Mesenchymal stem cell (in vitro differentiated cells and primary cell): ENCODE measurements around the gene USP19.

Experiments used
- DNase-seq: peaks from one replicate; pipeline ENCODE4 v3.0.0-alpha.2; 2013
- H2AFZ ChIP-seq: one replicate; pipeline ENCODE4 v1.6.1; 2013; ENCODE audit warnings: low read depth, mild to moderate bottlenecking, control low read depth, inconsistent platforms, low read length, moderate library complexity
- H2AK5ac ChIP-seq: 2 replicates; pipeline ENCODE4 v1.6.1; 2013; ENCODE audit warnings: low read length, moderate library complexity, mild to moderate bottlenecking, inconsistent platforms; ENCODE audit not compliant: severe bottlenecking
- H2BK120ac ChIP-seq: one replicate; pipeline ENCODE4 v1.6.1; 2013; ENCODE audit warnings: low read depth, mild to moderate bottlenecking, inconsistent platforms, low read length, moderate library complexity
- H2BK12ac ChIP-seq, 2 experiments: one replicate each; pipeline ENCODE4 v1.6.1; 2013; ENCODE audit warnings: inconsistent platforms in 2 of 2, low read length in 2 of 2, mild to moderate bottlenecking in 2 of 2, moderate library complexity in 2 of 2, control low read depth in 1 of 2
- H2BK15ac ChIP-seq: one replicate; pipeline ENCODE4 v1.6.1; 2013; ENCODE audit warnings: mild to moderate bottlenecking, low read depth, inconsistent platforms; ENCODE audit not compliant: poor library complexity, severe bottlenecking
- H2BK5ac ChIP-seq: 2 replicates; pipeline ENCODE4 v1.6.1; 2013; ENCODE audit warnings: low read depth, mild to moderate bottlenecking, low read length, control low read depth, inconsistent platforms; ENCODE audit not compliant: poor library complexity, severe bottlenecking
- H3K14ac ChIP-seq, 2 experiments: one replicate each; pipeline ENCODE4 v1.6.1; 2013; ENCODE audit warnings: inconsistent platforms in 2 of 2, low read length in 2 of 2, control low read depth in 1 of 2, mild to moderate bottlenecking in 1 of 2, moderate library complexity in 1 of 2
- H3K18ac ChIP-seq, 2 experiments: one replicate each; pipeline ENCODE4 v1.6.1; 2013; ENCODE audit warnings: inconsistent platforms in 2 of 2, low read length in 2 of 2, control low read depth in 1 of 2, low read depth in 1 of 2, mild to moderate bottlenecking in 1 of 2
- H3K23ac ChIP-seq, 2 experiments: one replicate each; pipeline ENCODE4 v1.6.1; 2013; ENCODE audit warnings: inconsistent platforms in 2 of 2, low read length in 2 of 2, mild to moderate bottlenecking in 2 of 2, moderate library complexity in 2 of 2, control low read depth in 1 of 2
- H3K27ac ChIP-seq: 2 replicates; pipeline ENCODE4 v1.5.1; 2013; ENCODE audit warnings: mild to moderate bottlenecking, moderate library complexity, low read length, control low read depth, inconsistent platforms; ENCODE audit not compliant: poor library complexity, severe bottlenecking
- H3K27me3 ChIP-seq, 2 experiments: 2 replicates each; pipeline versions ENCODE4 v1.6.1 to v1.7.0; 2013; ENCODE audit warnings: low read length in 2 of 2, mild to moderate bottlenecking in 2 of 2, moderate library complexity in 2 of 2, control low read depth in 1 of 2, inconsistent platforms in 1 of 2; ENCODE audit not compliant: control insufficient read depth in 1 of 2, insufficient read depth in 1 of 2
- H3K36me3 ChIP-seq, 2 experiments: 2 replicates each; pipeline versions ENCODE4 v1.6.1 to v1.7.0; 2013; ENCODE audit warnings: low read length in 2 of 2, control low read depth in 1 of 2, inconsistent platforms in 1 of 2, low read depth in 1 of 2, mild to moderate bottlenecking in 1 of 2; ENCODE audit not compliant: insufficient read depth in 2 of 2, control insufficient read depth in 1 of 2
- H3K4ac ChIP-seq, 2 experiments: one replicate each; pipeline ENCODE4 v1.6.1; 2013; ENCODE audit warnings: inconsistent platforms in 2 of 2, low read length in 2 of 2, mild to moderate bottlenecking in 2 of 2, moderate library complexity in 2 of 2, control low read depth in 1 of 2, low read depth in 1 of 2
- H3K4me1 ChIP-seq: 2 replicates; pipeline ENCODE4 v1.6.1; 2013; ENCODE audit warnings: low read depth, low read length, control low read depth; ENCODE audit not compliant: control insufficient read depth, insufficient read depth
- H3K4me2 ChIP-seq: 2 replicates; pipeline ENCODE4 v1.6.1; 2013; ENCODE audit warnings: low read length, mild to moderate bottlenecking, inconsistent platforms; ENCODE audit not compliant: poor library complexity, severe bottlenecking
- H3K4me3 ChIP-seq, 2 experiments: 2 replicates each; pipeline versions ENCODE4 v1.5.1 to v1.7.0; 2013; ENCODE audit warnings: low read length in 2 of 2, mild to moderate bottlenecking in 2 of 2, control low read depth in 1 of 2, low read depth in 1 of 2; ENCODE audit not compliant: insufficient read depth in 1 of 2
- H3K79me1 ChIP-seq: replicated peaks from 2 replicates; pipeline ENCODE4 v1.6.1; 2013; ENCODE audit warnings: mild to moderate bottlenecking, control low read depth, low read length, inconsistent platforms; ENCODE audit not compliant: poor library complexity, severe bottlenecking
- H3K9ac ChIP-seq: 2 replicates; pipeline ENCODE4 v1.7.0; 2013; ENCODE audit warnings: mild to moderate bottlenecking, low read length, moderate library complexity
- H3K9me3 ChIP-seq: 2 replicates; pipeline ENCODE4 v1.7.0; 2013; ENCODE audit warnings: mild to moderate bottlenecking, low read length; ENCODE audit not compliant: control insufficient read depth
- H4K8ac ChIP-seq: one replicate; pipeline ENCODE4 v1.6.1; 2013; ENCODE audit warnings: inconsistent platforms, mild to moderate bottlenecking, low read length, moderate library complexity
- H4K91ac ChIP-seq: one replicate; pipeline ENCODE4 v1.6.1; 2013; ENCODE audit warnings: mild to moderate bottlenecking, low read length, inconsistent platforms
- WGBS: methylation state at CpG from one replicate; pipeline ENCODE4 v1.1.7; 2013; ENCODE audit warnings: mixed read lengths; 5-methylcytosine and 5-hydroxymethylcytosine counted together

Gene USP19

DNA sequence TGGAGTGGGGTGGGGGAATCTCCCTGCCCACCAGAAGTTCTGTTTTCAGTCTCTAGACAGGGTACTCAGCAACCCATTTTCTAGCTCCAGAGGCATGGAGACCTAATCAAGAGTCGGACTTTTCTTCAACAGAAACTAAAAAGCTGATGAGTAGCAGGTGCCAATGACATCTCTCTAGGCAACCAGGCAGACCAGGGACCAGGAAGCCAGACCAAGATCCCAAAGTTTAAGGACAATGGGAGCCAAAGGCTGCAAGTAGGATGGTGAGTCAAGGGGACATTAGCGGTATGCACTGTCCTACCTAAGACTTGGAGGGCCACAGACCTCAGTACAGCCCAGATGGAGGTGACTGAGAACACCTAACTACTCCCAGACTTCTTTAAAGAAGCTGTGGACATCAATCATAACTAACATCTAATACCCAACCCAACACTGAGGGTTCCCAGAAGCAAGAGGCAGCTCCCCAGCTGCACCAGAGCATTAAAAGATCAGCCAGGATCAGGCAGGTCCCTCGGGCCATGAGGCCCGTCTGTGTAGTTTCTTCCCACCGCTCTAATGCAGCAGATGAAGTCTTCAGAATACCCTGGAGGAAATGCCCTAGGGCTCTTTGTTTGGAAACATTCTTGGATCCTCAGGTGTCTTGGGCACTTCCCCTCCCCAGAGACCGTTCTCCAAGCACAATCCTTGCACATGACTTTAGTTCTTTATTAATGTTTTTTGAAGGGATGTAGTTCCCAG, 44.5 kb upstream of the USP19 start:
- no peak overlapping the region for H3K23ac ChIP-seq
- H3K79me1 ChIP-seq: peaks cover 30% of the 10 kb centered on the region
- H3K27ac ChIP-seq: peak overlapping the region; percentile 18
- no peak overlapping the region for H2BK15ac ChIP-seq
- H3K4me2 ChIP-seq: peak overlapping the region; percentile 79
- H3K4me1 ChIP-seq: peaks cover 19% of the 10 kb centered on the region
- H3K4me3 ChIP-seq: peak overlapping the region; percentile 87 to 92
- no peak overlapping the region for H2BK12ac ChIP-seq
- WGBS: 50% methylated on average over 5 of the region's 6 CpGs
- H3K36me3 ChIP-seq: peaks cover 31 to 33% of the 10 kb centered on the region in 2 experiments
- no peak overlapping the region for H3K14ac ChIP-seq
- peak overlapping the region in 1 of 2 experiments; percentile 82 for H3K4ac ChIP-seq
- no peak overlapping the region for H2BK5ac ChIP-seq
- H3K9ac ChIP-seq: peak overlapping the region; percentile 91
- no peak overlapping the region for H2AFZ ChIP-seq
- peak overlapping the region in 1 of 2 experiments; percentile 58 for H3K18ac ChIP-seq
- no peak overlapping the region for H2BK120ac ChIP-seq
- peak; percentile 12 for DNase-seq
- no peaks in the 10 kb centered on the region for H3K9me3 ChIP-seq
- no peak overlapping the region for H2AK5ac ChIP-seq
- no peak overlapping the region for H4K91ac ChIP-seq
- no peaks in the 10 kb centered on the region for H3K27me3 ChIP-seq
- no peak overlapping the region for H4K8ac ChIP-seq

GRCh38 chr3:49163609-49164008, 43.0 kb upstream of the USP19 start:
- Histone ChIP-seq H2BK12ac (no peak overlapping the region), H3K4me3 (no peak overlapping the region), H3K18ac (no peak overlapping the region), H3K27me3 (no peaks in the 10 kb centered on the region), H2BK120ac (no peak overlapping the region), H3K23ac (no peak overlapping the region), H3K36me3 (peaks cover 31 to 33% of the 10 kb centered on the region in 2 experiments), H2BK5ac (no peak overlapping the region), H3K14ac (no peak overlapping the region), H3K4me2 (no peak overlapping the region), H3K4me1 (peaks cover 23% of the 10 kb centered on the region), H3K4ac (no peak overlapping the region), H4K8ac (no peak overlapping the region), H2AFZ (no peak overlapping the region), H2BK15ac (no peak overlapping the region), H3K9ac (no peak overlapping the region), H3K9me3 (no peaks in the 10 kb centered on the region), H4K91ac (no peak overlapping the region), H2AK5ac (no peak overlapping the region), H3K27ac (no peak overlapping the region), H3K79me1 (peaks cover 30% of the 10 kb centered on the region)
- no peak for DNase-seq
- 98% methylated on average over 8 of the region's 8 CpGs for WGBS

DNA sequence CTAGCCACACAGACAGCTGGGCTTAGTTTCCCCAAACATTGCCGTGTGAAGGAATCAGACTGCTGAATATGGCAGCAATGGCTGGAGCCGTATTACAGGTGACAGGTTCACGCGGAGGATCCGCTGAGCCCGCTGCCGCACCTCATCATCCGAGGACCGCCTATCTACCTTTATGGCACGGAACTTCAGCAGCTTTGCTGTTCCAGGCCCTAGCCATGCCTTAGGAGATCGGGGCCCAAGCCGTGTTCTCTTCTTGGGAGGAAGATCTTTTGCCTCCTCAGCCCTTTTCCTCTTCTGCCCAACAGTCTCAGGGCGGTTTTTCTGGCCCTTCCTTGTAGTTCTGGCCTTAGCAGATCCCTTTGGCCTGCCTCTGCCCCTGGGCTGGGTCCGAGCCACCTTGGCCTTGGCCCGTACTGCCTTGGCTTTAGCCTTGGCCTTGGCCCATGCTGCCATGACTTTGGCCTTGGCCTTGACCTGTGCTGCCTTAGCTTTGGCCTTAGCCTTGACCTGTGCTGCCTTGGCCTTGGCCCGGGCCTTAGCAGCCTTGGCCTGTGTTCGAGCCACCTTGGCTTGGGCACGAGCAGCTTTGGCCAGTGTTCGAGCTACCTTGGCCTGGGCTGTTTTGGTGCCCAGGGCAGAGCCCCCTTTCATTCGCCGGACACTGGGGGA, 42.3 kb upstream of the USP19 start:
- no peak overlapping the region for H3K4me2 ChIP-seq
- no peak for DNase-seq
- H3K14ac ChIP-seq: no peak overlapping the region
- H3K18ac ChIP-seq: no peak overlapping the region
- H2BK12ac ChIP-seq: no peak overlapping the region
- H4K91ac ChIP-seq: no peak overlapping the region
- H3K9me3 ChIP-seq: no peaks in the 10 kb centered on the region
- WGBS: 97% methylated on average over 21 of the region's 21 CpGs
- peaks cover 26% of the 10 kb centered on the region for H3K4me1 ChIP-seq
- no peak overlapping the region for H2AFZ ChIP-seq
- no peak overlapping the region for H3K23ac ChIP-seq
- no peak overlapping the region for H2BK5ac ChIP-seq
- H2AK5ac ChIP-seq: no peak overlapping the region
- no peak overlapping the region for H2BK120ac ChIP-seq
- H3K27me3 ChIP-seq: no peaks in the 10 kb centered on the region
- H3K27ac ChIP-seq: no peak overlapping the region
- H3K4ac ChIP-seq: no peak overlapping the region
- no peak overlapping the region for H3K9ac ChIP-seq
- H3K36me3 ChIP-seq: peaks cover 31 to 33% of the 10 kb centered on the region in 2 experiments
- H3K79me1 ChIP-seq: peaks cover 30% of the 10 kb centered on the region
- H3K4me3 ChIP-seq: no peak overlapping the region
- no peak overlapping the region for H4K8ac ChIP-seq
- no peak overlapping the region for H2BK15ac ChIP-seq

GRCh38 chr3:49161808-49162530, 41.3 kb upstream of the USP19 start:
- WGBS: 93% methylated on average over 2 of the region's 3 CpGs
- Histone ChIP-seq H2BK120ac (no peak overlapping the region), H3K79me1 (peaks cover 30% of the 10 kb centered on the region), H2AK5ac (no peak overlapping the region), H2AFZ (no peak overlapping the region), H3K14ac (no peak overlapping the region), H3K4me1 (peaks cover 26% of the 10 kb centered on the region), H3K27ac (no peak overlapping the region), H3K36me3 (peaks cover 31 to 33% of the 10 kb centered on the region in 2 experiments), H2BK15ac (no peak overlapping the region), H3K4ac (no peak overlapping the region), H3K9me3 (no peaks in the 10 kb centered on the region), H4K91ac (no peak overlapping the region), H3K27me3 (no peaks in the 10 kb centered on the region), H4K8ac (no peak overlapping the region), H2BK12ac (no peak overlapping the region), H2BK5ac (no peak overlapping the region), H3K4me3 (no peak overlapping the region), H3K4me2 (no peak overlapping the region), H3K9ac (no peak overlapping the region), H3K18ac (no peak overlapping the region), H3K23ac (no peak overlapping the region)
- DNase-seq: no peak
